ENCODE measurements around the gene BCR. TPM values are rescaled to one million over a fixed set of nuclear protein-coding genes. Genes with fewer than 3 reads are reported as not detected.

BCR gene
- total and polyA plus RNA-seq, 2 of the 13 experiments (the other 11 are each of a cell fraction or from before 2014, with no cell fraction given): 19.9 to 33.6 TPM

GRCh38 chr22:23306438-23306921, 126.2 kb downstream of the BCR start:
- Histone ChIP-seq H3K27me3 (ENCODE audit: control insufficient read depth in 1 of 2, insufficient read depth in 2 of 2, low read length in 2 of 2) (no peaks in the 10 kb centered on the region), H3K9ac (ENCODE audit: insufficient read depth, low read depth, low read length) (no peak overlapping the region), H3K27ac (ENCODE audit: extremely low read length, insufficient read depth, low read length) (no peak overlapping the region), H3K4me3 (replicated peaks in 1 of 3; ENCODE audit: insufficient read depth in 1 of 3, low read depth in 2 of 3, low read length in 3 of 3) (no peak overlapping the region), H4K20me1 (ENCODE audit: insufficient read depth, low read length) (no peaks in the 10 kb centered on the region), H2AFZ (ENCODE audit: low read length) (no peak overlapping the region), H3K9me3 (ENCODE audit: low read length) (no peaks in the 10 kb centered on the region), H3K36me3 (replicated peaks in 1 of 2; ENCODE audit: control insufficient read depth in 1 of 2, insufficient read depth in 2 of 2, low read length in 2 of 2) (peaks cover 3 to 12% of the 10 kb centered on the region in 2 experiments; a peak in 3 of 5 replicates), H3K79me2 (ENCODE audit: insufficient read depth, low read length) (no peaks in the 10 kb centered on the region), H3K4me1 (ENCODE audit: insufficient read depth, low read length) (no peaks in the 10 kb centered on the region), H3K4me2 (ENCODE audit: low read depth, low read length) (no peak overlapping the region)
- no TSS peak for BruUV-seq (replicated peaks)
- FAIRE-seq (no peak), DNase-seq (ENCODE audit: low spot score) (no peak), ATAC-seq (no peak)
- no peak for TF ChIP-seq LCORL (IDR thresholded peaks at IDR 0.05)
- no peak for TF ChIP-seq LCORL (CRISPR knock-in tag; IDR thresholded peaks at IDR 0.05)
- no peak for TF ChIP-seq IRF1 (CRISPR knock-in tag; IDR thresholded peaks at IDR 0.05; ENCODE audit: low read depth)
- TF ChIP-seq IKZF4 (CRISPR knock-in tag; IDR thresholded peaks at IDR 0.05; ENCODE audit: borderline replicate concordance, low read depth, not compliant biosample characterization): no peak
- no peak for TF ChIP-seq DRAP1 (CRISPR knock-in tag; IDR thresholded peaks at IDR 0.05)
- TF ChIP-seq ZHX1 (CRISPR knock-in tag; IDR thresholded peaks at IDR 0.05; ENCODE audit: low read depth): no peak
- intact Hi-C loops (cut with micrococcal nuclease; ENCODE audit: unreplicated experiment) (no loop called here), in situ Hi-C loops (cut with HindIII; ENCODE audit: extremely low pct_ligation_motif_present, low pct_unique_long_range_greater_than_20kb) (no loop called here)
- CTCF ChIA-PET (ENCODE audit: low intra/inter-chr PET ratio, low total read pairs): no interaction called here
- POLR2A ChIA-PET: no interaction called here
- 86% methylated on average over 9 of the region's 11 CpGs for WGBS (ENCODE audit: low lambda C conversion rate)
